ENCODE data around the gene HOXA1. TPM values are rescaled to one million over a fixed set of nuclear protein-coding genes. Genes with fewer than 3 reads are reported as not detected.

HOXA1 gene
- total RNA-seq, 1 experiment from 2014 or later = 1.4 TPM

GRCh38 chr7:27118580-27118979 is 22.8 kb upstream of the HOXA1 start:
- no peak overlapping the region for H3K27ac ChIP-seq (ENCODE audit: low read length)
- H3K4me3 ChIP-seq (ENCODE audit: low read length) = no peak overlapping the region
- H2AFZ ChIP-seq (ENCODE audit: low read length) = no peak overlapping the region
- no peaks in the 10 kb centered on the region for H3K9me3 ChIP-seq (ENCODE audit: low read length)
- DNase-seq (no peak), ATAC-seq (no peak)
- no peak overlapping the region for H3K9ac ChIP-seq (ENCODE audit: low read length)
- CTCF ChIA-PET = no interaction called here
- TF ChIP-seq EZH2phosphoT487 (IDR thresholded peaks at IDR 0.05; ENCODE audit: borderline replicate concordance, low read length) (no peak), CTCF (conservative IDR thresholded peaks at IDR 0.05; ENCODE audit: low read depth, low read length) (no peak), EZH2 (IDR thresholded peaks at IDR 0.05; ENCODE audit: low read length, unreplicated experiment) (no peak)
- no peak overlapping the region for H3K4me2 ChIP-seq (ENCODE audit: low read length)
- intact Hi-C loops (cut with micrococcal nuclease) = no loop called here
- peaks cover 54% of the 10 kb centered on the region for H3K79me2 ChIP-seq (ENCODE audit: low read length)
- H3K27me3 ChIP-seq (ENCODE audit: low read length) = no peaks in the 10 kb centered on the region
- H3K9me2 ChIP-seq (replicated peaks; ENCODE audit: low read length) = no peaks in the 10 kb centered on the region
- H3K36me3 ChIP-seq (ENCODE audit: low read depth, low read length) = no peaks in the 10 kb centered on the region; the same call in 1 of the 2 replicates
- POLR2A ChIA-PET (ENCODE audit: unreplicated experiment) = no interaction called here
- BruUV-seq (replicated peaks) = no TSS peak
- peaks cover 23% of the 10 kb centered on the region for H3K4me1 ChIP-seq (ENCODE audit: insufficient read depth, low read length)
- peaks cover 3% of the 10 kb centered on the region for H3F3A ChIP-seq (ENCODE audit: low read length, unreplicated experiment)
- no peaks in the 10 kb centered on the region for H4K20me1 ChIP-seq (ENCODE audit: low read length)

GRCh38 chr7:27117887-27118491 is 22.2 kb upstream of the HOXA1 start:
- Histone ChIP-seq H3K36me3 (ENCODE audit: low read depth, low read length) (no peaks in the 10 kb centered on the region; the same call in 1 of the 2 replicates), H3K4me1 (ENCODE audit: insufficient read depth, low read length) (peaks cover 23% of the 10 kb centered on the region), H3K27me3 (ENCODE audit: low read length) (no peaks in the 10 kb centered on the region), H2AFZ (ENCODE audit: low read length) (no peak overlapping the region), H3K9ac (ENCODE audit: low read length) (no peak overlapping the region), H3K4me3 (ENCODE audit: low read length) (no peak overlapping the region), H3K9me3 (ENCODE audit: low read length) (no peaks in the 10 kb centered on the region), H4K20me1 (ENCODE audit: low read length) (no peaks in the 10 kb centered on the region), H3K4me2 (ENCODE audit: low read length) (no peak overlapping the region), H3K9me2 (replicated peaks; ENCODE audit: low read length) (no peaks in the 10 kb centered on the region), H3F3A (ENCODE audit: low read length, unreplicated experiment) (peaks cover 3% of the 10 kb centered on the region), H3K79me2 (ENCODE audit: low read length) (peaks cover 60% of the 10 kb centered on the region), H3K27ac (ENCODE audit: low read length) (no peak overlapping the region)
- BruUV-seq (replicated peaks) = no TSS peak
- POLR2A ChIA-PET (ENCODE audit: unreplicated experiment) = no interaction called here
- TF ChIP-seq EZH2 (IDR thresholded peaks at IDR 0.05; ENCODE audit: low read length, unreplicated experiment) (no peak), EZH2phosphoT487 (IDR thresholded peaks at IDR 0.05; ENCODE audit: borderline replicate concordance, low read length) (no peak), CTCF (conservative IDR thresholded peaks at IDR 0.05; ENCODE audit: low read depth, low read length) (no peak)
- DNase-seq = no peak
- no peak for ATAC-seq
- CTCF ChIA-PET = no interaction called here
- intact Hi-C loops (cut with micrococcal nuclease) = no loop called here

Measured in PC-3 (cell line).